Measurements from ENCODE around the gene PCBD2. TPM values are rescaled to one million over a fixed set of nuclear protein-coding genes. Genes with fewer than 3 reads are reported as not detected.

The PCBD2 gene
- total and polyA plus RNA-seq, 7 donors, result 4.2 to 10.8 (median 7.8) TPM

DNA sequence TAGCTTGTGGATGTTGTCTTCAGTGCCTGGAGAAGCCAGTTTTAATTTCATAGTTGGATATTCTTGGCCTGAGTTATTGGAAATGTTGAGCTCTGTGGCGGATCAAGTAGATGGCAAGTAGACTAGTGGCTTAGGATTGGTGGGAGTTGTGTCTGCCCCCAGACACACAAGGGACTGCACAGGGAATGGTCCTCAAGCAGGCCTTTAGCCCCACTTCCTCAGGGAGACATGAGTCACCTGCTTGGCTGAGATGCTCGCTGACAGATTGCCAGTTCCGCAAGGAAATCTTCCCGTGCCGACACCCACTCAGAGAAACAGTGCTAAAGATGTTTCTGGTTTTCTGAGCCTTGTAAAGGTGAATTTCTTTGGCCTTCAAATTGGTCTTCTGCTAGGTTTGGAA is 44.0 kb downstream of the PCBD2 start:
- DNase-seq, result peak; percentile 77

DNA sequence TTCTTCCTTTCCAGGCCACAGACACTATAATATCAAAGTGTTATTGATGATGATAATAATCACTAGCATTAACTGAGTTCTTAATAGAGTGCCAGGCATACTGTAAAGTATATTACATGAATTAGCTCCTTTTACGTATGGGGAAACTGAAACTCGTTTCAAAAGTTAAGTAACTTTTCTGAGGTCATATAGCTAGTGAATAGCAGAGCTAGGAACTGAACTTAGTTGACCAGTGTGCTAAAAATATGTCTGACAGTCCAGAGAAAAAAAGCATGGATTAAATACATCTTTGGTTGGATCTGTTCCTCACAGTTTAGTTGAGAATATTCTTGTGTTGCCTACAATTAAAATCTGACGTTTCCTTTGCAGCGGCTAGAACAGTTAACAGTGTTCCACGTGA is 44.4 kb downstream of the PCBD2 start:
- no peaks in the 10 kb centered on the region for H3K36me3 ChIP-seq
- WGBS, 2 donors, result 80 to 89% methylated on average over 5 of the region's 5 CpGs
- intact Hi-C loops (cut with DNase I), result no loop called here
- H3K27ac ChIP-seq, result no peak overlapping the region
- no peak overlapping the region for H3K4me3 ChIP-seq
- no peak for DNase-seq
- peaks cover 0 to 12% (median 4%) of the 10 kb centered on the region in 4 donors for H3K4me1 ChIP-seq
- H3K27me3 ChIP-seq, result no peaks in the 10 kb centered on the region
- TF ChIP-seq POLR2AphosphoS5 (IDR thresholded peaks at IDR 0.05) (no peak), EP300 (IDR thresholded peaks at IDR 0.05) (no peak), POLR2A (IDR thresholded peaks at IDR 0.05) (no peak)
- TF ChIP-seq, protein P1, sequence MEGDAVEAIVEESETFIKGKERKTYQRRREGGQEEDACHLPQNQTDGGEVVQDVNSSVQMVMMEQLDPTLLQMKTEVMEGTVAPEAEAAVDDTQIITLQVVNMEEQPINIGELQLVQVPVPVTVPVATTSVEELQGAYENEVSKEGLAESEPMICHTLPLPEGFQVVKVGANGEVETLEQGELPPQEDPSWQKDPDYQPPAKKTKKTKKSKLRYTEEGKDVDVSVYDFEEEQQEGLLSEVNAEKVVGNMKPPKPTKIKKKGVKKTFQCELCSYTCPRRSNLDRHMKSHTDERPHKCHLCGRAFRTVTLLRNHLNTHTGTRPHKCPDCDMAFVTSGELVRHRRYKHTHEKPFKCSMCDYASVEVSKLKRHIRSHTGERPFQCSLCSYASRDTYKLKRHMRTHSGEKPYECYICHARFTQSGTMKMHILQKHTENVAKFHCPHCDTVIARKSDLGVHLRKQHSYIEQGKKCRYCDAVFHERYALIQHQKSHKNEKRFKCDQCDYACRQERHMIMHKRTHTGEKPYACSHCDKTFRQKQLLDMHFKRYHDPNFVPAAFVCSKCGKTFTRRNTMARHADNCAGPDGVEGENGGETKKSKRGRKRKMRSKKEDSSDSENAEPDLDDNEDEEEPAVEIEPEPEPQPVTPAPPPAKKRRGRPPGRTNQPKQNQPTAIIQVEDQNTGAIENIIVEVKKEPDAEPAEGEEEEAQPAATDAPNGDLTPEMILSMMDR (IDR thresholded peaks at IDR 0.05), result no peak
- H3K9me3 ChIP-seq, result no peaks in the 10 kb centered on the region

More for the DNA sequence above, 44.0 kb downstream of the PCBD2 start:
- intact Hi-C loops (cut with DNase I), result no loop called here
- H3K4me1 ChIP-seq, result peaks cover 0 to 12% (median 5%) of the 10 kb centered on the region in 4 donors
- WGBS, 2 donors, result 84 to 90% methylated on average over 5 of the region's 5 CpGs
- no peaks in the 10 kb centered on the region for H3K9me3 ChIP-seq
- no peak overlapping the region for H3K4me3 ChIP-seq
- H3K27ac ChIP-seq, result no peak overlapping the region
- TF ChIP-seq, protein P1 (IDR thresholded peaks at IDR 0.05), result no peak
- TF ChIP-seq POLR2AphosphoS5 (IDR thresholded peaks at IDR 0.05) (no peak), EP300 (IDR thresholded peaks at IDR 0.05) (no peak), POLR2A (IDR thresholded peaks at IDR 0.05) (no peak)
- H3K36me3 ChIP-seq, result no peaks in the 10 kb centered on the region
- H3K27me3 ChIP-seq, result no peaks in the 10 kb centered on the region

DNA sequence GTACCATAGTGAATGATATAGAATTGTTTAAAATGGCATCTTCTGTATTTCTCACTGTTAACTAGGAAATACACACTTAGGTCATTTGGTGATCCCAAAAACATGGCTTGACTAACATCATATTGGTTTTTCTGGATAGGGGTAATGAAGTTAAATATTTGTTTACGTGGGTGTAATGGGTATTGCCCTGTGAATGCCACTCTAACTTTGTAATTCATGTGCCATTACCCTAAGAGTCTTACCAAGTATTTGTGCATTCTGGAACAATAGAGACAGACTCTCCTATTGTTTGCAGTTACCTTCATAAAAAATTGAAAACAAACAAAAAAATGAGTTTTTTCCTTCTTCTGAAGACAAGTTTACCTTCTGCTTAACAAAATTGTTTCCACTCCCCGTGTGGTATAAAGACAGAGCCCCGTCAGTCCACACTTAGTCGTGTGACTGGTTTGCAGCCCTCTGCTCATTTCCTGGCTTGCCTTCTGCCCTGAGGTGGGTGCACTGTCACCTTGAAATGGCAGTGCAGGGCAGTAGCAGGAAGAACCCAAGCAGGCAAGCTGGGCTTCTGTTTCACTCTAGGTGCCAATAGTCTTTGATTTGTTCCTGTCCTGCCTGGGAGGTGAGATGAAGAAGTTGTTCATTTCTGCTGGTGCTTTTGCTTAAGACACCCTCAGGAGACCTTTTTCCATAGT is 53.1 kb downstream of the PCBD2 start:
- no peak for DNase-seq
- H3K27ac ChIP-seq, result no peak overlapping the region
- peaks cover 0 to 23% (median 0%) of the 10 kb centered on the region in 4 donors for H3K36me3 ChIP-seq
- no peak overlapping the region for H3K4me3 ChIP-seq
- H3K4me1 ChIP-seq, result peaks cover 0 to 9% (median 2%) of the 10 kb centered on the region in 4 donors
- WGBS, 2 donors, result 23 to 63% methylated on average over 4 of the region's 4 CpGs
- no peaks in the 10 kb centered on the region for H3K27me3 ChIP-seq
- no peaks in the 10 kb centered on the region for H3K9me3 ChIP-seq
- intact Hi-C loops (cut with DNase I), result no loop called here
- TF ChIP-seq POLR2AphosphoS5 (IDR thresholded peaks at IDR 0.05) (no peak), EP300 (IDR thresholded peaks at IDR 0.05) (no peak), POLR2A (IDR thresholded peaks at IDR 0.05) (no peak)
- TF ChIP-seq, protein P1 (IDR thresholded peaks at IDR 0.05), result no peak

DNA sequence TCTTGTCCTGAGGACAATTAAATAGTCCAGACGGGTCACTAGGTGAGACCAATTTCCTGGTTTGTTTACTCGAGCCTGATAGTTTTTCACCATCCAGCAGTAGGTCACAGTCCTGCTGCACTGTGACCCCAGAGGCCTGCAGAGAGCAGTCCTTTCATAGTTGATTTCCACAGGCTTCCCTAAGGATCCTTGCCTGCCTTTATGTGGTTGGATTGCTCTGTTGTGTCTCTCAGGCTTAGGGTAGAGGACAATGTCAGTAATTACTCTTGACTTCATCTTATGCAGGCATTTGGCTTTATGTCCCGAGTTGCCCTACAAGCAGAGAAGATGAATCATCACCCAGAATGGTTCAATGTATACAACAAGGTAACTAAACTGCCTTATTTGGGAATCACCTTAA is 53.8 kb downstream of the PCBD2 start:
- Histone ChIP-seq H3K4me1 (peaks cover 0 to 9% (median 2%) of the 10 kb centered on the region in 4 donors), H3K27ac (no peak overlapping the region), H3K9me3 (no peaks in the 10 kb centered on the region), H3K27me3 (no peaks in the 10 kb centered on the region), H3K36me3 (peaks cover 0 to 29% (median 0%) of the 10 kb centered on the region in 4 donors), H3K4me3 (no peak overlapping the region)
- DNase-seq, result no peak
- TF ChIP-seq EP300 (IDR thresholded peaks at IDR 0.05) (no peak), POLR2A (IDR thresholded peaks at IDR 0.05) (no peak), POLR2AphosphoS5 (IDR thresholded peaks at IDR 0.05) (no peak)
- TF ChIP-seq, protein P1 (IDR thresholded peaks at IDR 0.05), result no peak
- WGBS, 2 donors, result 21 to 67% methylated on average over 3 of the region's 3 CpGs
- intact Hi-C loops (cut with DNase I), result no loop called here

Measured in sigmoid colon (tissue), 7 donors.